ENCODE data around the gene DISC1.
"Not testable (repeated sequence)": the region's sequence is repeated elsewhere in the genome, so short reads cannot be mapped to it uniquely, and the experiment has no call there.

The DISC1 gene

GRCh38 chr1:231763456-231763855 is 136.9 kb downstream of the DISC1 start:
- DNase-seq (ENCODE audit: low read depth in 2 of 3, low spot score in 1 of 3), result no peak

DNA sequence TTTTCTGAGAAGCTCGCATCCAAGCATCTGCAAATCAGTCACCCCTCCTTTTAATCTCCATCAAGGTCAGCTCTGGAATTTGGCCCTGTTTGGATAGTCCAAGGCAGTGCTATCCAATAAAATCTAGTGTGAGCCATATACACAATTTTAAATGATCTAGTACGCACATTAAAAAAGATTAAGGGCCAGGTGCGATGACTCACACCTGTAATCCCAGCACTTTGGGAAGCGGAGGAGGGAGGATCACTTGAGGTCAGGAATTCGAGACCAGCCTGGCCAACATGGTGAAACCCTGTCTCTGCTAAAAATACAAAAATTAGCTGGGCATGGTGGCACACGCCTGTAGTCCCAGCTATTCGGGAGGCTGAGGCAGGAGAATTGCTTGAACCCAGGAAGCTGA is 139.2 kb downstream of the DISC1 start:
- not testable (repeated sequence) for DNase-seq (ENCODE audit: low read depth in 2 of 3, low spot score in 1 of 3)

- DNase-seq (ENCODE audit: low read depth in 2 of 3, low spot score in 1 of 3), result no peak
Measured at GRCh38 chr1:231767471-231767870, 140.9 kb downstream of the DISC1 start.

DNA sequence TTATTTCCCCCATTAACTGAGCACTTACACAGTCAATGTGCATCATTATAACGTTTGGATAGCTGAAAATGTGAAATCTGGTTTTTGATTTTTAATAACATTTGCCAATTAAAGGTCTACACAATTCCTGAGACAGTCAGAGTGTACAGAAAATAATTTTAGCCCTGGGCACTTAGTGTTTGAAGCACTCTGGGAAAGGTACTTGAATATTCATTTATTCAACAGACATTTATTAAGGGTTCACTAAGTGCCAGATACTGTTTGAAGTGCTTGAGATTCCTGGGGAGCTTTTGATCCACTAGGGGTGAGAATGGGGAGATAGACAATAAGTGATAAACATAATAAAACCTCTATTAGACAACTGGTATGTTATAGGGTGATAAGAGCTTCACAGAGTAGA is 141.8 kb downstream of the DISC1 start:
- no peak for DNase-seq (ENCODE audit: low read depth in 2 of 3, low spot score in 1 of 3)

GRCh38 chr1:231770506-231771175 is 144.1 kb downstream of the DISC1 start:
- DNase-seq (ENCODE audit: low read depth in 2 of 3, low spot score in 1 of 3), result no peak

DNA sequence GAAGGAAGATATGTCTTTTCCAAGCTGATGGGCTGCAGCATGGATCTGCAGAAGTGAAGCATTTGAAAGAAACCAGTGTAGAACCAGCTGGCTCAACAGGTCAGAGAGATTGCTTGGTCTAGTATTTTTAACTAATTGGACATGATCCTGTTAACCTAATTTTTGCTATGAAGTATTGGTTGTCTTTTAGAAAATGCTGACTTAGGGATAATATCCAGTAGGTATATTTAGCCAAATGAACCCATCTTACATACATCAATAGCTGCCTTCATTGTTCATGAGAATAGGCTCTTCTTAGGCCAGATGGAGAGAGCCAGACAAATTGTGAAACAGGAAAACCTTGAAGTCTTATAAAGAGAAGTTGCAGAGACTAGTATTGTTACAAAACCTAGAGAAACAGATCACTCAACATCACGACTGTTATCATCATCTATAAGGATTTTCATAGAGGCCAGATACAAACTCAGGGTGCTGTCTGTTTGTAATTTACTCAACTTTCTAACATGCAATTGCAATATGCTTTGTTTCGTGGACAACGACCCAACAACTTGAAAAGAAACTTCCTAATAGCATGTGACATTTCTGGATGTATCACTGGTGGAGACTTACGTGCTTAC is 148.2 kb downstream of the DISC1 start:
- no peak for DNase-seq (ENCODE audit: low read depth in 2 of 3, low spot score in 1 of 3)

DNA sequence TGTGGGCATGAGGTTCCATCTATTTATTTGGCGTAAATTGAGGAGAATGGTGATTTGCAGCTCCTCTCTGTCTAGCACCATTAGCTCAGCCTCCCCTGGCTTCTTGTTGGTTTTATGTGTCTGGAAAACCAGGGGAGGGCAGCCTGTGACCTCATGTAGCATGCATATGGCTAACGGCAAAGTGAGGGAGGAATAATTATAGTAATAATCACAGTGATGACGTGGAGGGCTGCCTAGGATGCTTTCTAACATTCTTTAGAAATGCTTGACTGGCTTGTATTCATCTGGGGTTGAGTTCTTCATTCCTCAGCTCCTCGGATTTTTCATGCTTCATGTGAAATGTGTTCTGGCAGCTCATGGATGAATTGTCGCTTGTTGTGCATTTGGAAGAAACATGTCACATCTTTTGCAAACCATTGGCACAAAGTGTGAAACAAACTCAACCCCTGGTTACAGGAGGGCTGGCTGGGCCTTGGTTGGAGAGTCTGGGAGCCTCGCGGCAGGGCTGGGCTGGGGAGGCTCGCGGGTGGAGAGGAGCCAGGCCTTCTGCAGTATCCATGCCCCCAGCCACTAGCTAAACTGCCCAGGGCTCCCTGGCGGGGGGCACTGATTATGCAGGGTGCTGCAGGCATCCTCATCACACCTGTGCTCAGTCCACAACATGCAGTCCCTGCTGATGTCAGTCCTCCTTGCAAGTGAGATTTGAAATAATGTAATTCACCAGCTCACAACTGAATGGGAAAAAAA is 149.6 kb downstream of the DISC1 start:
- DNase-seq (ENCODE audit: low read depth in 2 of 3, low spot score in 1 of 3), result no peak

DNA sequence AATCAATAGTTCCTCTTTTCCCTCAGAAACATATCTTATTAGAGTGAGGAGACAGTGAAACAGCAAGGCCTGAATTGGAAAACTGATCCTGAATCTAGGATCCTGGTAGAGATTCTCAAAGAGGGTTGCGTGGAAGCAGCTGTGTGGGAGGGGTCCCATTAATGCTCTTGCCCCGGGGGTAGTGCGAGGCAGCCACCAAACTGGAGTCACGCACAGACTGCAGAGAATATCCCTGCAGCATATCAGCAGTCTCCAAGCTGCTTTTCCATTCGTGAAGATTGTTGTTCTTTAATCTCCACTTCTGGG is 150.1 kb downstream of the DISC1 start:
- DNase-seq (ENCODE audit: low read depth in 2 of 3, low spot score in 1 of 3), result no peak

- DNase-seq (ENCODE audit: low read depth in 2 of 3, low spot score in 1 of 3), result no peak
Measured at GRCh38 chr1:231778009-231778719, 151.6 kb downstream of the DISC1 start.

GRCh38 chr1:231779081-231779480 is 152.5 kb downstream of the DISC1 start:
- DNase-seq (ENCODE audit: low read depth in 2 of 3, low spot score in 1 of 3), result no peak

- no peak for DNase-seq (ENCODE audit: low read depth in 2 of 3, low spot score in 1 of 3)
Measured at GRCh38 chr1:231781892-231782291, 155.3 kb downstream of the DISC1 start.

DNA sequence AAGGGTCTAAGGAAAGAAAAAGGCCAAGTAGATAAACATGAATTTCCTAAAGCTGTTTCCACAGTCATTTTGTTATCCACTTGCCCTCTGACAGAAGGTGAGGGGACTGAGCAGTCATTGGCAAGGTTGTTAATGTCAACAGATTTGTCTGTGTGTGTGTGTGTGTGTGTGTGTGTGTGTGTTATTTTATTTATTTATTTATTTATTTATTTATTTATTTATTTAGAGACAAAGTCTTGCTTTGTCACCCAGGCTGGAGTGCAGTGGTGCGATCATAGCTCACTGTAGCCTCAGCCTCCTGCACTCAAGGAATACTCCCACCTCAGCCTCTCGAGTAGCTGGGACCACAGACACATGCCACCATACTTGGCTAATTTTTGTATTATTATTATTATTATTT is 158.5 kb downstream of the DISC1 start:
- DNase-seq (ENCODE audit: low read depth in 2 of 3, low spot score in 1 of 3), result not testable (repeated sequence)

- no peak for DNase-seq (ENCODE audit: low read depth in 2 of 3, low spot score in 1 of 3)
Measured at GRCh38 chr1:231786126-231786525, 159.5 kb downstream of the DISC1 start.

GRCh38 chr1:231792634-231793033 is 166.0 kb downstream of the DISC1 start:
- DNase-seq (ENCODE audit: low read depth in 2 of 3, low spot score in 1 of 3), result no peak

GRCh38 chr1:231793893-231794292 is 167.3 kb downstream of the DISC1 start:
- DNase-seq (ENCODE audit: low read depth in 2 of 3, low spot score in 1 of 3), result no peak

GRCh38 chr1:231796141-231796540 is 169.6 kb downstream of the DISC1 start:
- DNase-seq (ENCODE audit: low read depth in 2 of 3, low spot score in 1 of 3), result no peak

DNA sequence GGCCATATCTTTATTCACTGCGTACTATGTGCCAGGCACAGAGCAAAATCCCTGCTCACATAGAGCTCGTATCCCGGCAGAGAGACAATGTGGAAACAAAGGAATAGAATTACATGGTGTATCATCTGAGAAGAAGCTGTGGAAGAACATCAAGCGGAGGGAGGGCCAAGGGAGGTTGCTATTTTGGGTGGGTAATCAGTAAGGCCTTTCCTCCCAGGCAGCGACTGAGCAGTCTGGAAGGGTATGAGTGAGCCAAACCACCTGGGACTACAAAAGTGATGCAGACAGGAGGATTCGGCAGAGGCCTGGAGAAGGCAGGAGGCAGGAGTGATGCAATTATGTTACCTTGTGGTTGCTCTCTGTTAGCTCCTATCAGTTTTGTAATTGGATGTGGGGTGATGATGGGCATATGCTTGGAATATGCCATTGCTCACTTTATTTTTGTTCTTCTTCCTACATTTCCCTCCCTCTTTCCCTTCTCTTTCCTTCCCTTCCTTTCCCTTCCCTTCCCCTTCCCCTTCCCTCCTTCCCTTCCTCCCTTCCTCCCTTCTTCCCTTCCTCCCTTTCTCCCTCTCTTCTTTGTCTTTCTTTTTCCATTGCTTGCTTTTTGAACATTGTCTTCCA is 172.9 kb downstream of the DISC1 start:
- no peak for DNase-seq (ENCODE audit: low read depth in 2 of 3, low spot score in 1 of 3)

DNA sequence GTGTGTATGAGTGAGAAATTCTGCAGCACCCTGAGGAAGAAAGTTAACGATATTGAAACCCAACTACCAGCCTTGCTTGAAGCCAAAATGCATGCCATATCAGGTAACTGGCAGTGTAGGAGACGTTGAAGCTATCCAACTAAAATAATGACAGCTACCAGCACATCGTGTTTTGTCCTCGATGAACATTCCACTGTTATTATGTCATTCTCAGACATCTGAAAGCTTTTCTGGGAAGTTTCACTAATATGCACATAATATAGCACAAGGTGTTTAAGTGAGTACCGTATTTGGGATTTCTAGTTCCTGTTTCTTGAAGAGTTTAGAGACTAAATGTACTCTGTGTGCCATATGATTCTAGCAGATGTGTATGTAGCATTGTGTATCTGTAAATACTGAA is 173.5 kb downstream of the DISC1 start:
- DNase-seq (ENCODE audit: low read depth in 2 of 3, low spot score in 1 of 3), result no peak

GRCh38 chr1:231801042-231801585 is 174.5 kb downstream of the DISC1 start:
- no peak for DNase-seq (ENCODE audit: low read depth in 2 of 3, low spot score in 1 of 3)

- DNase-seq (ENCODE audit: low read depth in 2 of 3, low spot score in 1 of 3), result no peak
Measured at GRCh38 chr1:231803353-231803752, 176.8 kb downstream of the DISC1 start.
